Activated CD4-positive, alpha-beta T cell treated with anti-CD3 and anti-CD28 coated beads, Interleukin-2, amount 50 U/mL, for 1 hour (primary cell): Measurements from ENCODE around the gene ZNF808.
"Not testable (repeated sequence)": the region's sequence is repeated elsewhere in the genome, so short reads cannot be mapped to it uniquely, and the experiment has no call there.

Source experiments
- DNase-seq: peaks from one replicate; pipeline ENCODE4 v3.0.0-alpha.2; 2020

Gene ZNF808

DNA sequence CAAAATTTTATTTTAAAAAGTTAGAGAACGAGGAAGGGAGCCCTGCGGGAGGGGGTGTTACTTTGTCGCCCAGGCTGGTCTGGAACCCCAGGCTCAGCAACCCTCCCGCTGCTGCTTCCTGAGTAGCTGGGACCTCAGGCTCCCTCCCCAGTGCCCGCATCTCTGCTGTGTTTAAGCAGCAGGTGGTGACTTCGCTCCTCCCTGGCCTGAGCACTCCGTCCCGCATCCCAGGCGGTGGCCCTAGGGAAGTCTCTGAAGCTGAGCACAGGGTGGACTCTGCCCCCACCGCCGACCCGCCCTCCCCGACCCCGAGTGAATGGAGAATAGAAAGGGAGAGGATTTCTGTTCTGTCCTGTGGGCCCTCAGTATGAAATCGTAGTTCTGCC lies 73.2 kb downstream of the ZNF808 start:
- no peak for DNase-seq

DNA sequence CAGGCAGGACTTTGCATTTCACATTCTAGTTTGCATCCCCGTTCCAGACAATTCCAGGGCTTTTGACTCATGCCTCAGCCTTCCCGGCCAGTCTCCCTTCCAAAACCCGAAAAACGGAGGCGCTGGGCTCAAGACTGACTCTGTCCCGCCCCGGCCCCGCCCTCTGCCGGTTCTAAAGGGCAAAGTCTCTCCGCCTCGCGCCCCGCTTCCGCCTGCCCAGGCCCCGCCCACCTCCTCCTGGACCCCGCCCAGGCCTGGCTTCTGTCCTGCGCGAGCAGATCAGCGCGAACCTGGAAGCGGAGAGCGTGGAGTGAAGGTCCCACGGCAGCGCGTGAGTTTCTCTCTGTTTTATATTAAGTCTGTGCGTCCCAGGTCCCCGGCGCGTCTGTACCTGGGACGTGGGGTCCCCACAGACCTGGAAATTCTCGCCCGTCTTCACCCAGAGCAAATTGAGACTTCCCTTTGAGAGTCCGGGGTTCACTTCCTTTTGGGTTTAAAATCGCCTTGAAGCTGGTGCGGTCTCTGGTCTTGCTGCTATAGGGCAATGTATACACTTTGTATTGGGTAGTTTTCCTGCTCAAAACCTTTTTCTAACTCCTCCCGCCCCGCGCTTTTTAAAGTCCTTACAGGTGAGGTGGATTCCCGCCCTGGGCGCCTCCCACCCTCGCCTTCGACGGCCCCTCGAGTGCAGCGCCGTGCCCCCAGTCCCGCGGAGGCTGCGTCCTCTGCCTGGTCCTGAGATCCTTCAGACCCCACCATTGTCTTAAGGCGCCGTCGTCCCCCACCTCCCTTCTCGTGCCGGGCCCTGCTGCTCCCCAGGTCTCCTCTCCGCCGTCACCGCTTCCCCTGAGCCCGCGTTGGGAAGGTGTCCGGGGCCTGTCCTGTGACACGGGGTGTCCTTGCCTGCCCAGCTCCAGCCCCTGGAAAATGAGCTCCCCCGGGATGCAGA lies 73.8 kb downstream of the ZNF808 start:
- DNase-seq, result peak; percentile 95

DNA sequence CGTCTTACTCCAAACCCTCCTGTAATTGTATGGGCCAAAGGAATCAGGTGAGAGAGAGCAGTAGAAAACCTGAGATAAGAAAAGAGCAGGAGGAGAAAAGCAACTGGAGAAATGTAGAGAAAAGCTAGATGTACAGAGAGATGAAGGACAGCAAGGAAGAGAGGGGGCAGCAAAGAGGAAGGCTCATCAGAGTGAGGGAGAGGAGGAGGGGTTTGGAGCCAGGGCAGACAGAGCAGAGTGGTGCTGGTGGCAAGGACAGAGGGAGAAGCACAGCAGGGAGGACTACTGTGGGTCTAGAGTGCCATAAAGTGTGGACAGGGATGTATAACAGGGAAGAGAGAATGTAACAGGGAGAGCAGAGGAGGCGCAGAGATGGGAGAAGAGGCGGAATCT lies 74.5 kb downstream of the ZNF808 start:
- not testable (repeated sequence) for DNase-seq

DNA sequence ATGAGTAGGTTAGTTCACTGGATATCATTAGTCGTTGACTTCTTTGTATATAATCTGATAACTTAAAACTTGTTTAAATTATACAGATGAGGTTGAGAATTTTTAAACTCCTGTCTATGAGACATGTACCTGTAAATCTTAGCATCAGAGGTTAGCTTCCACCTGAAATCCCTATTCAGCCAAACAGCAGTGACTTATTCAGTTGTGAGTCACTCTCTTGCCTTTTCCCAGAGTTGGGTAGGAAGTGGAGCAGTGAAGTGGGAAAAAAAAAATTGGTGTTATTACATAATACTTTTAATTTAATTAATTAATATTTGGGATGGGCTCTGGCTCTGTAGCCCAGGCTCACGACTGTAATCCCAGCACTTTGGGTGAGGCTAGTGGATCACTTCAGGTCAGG lies 75.5 kb downstream of the ZNF808 start:
- no peak for DNase-seq

DNA sequence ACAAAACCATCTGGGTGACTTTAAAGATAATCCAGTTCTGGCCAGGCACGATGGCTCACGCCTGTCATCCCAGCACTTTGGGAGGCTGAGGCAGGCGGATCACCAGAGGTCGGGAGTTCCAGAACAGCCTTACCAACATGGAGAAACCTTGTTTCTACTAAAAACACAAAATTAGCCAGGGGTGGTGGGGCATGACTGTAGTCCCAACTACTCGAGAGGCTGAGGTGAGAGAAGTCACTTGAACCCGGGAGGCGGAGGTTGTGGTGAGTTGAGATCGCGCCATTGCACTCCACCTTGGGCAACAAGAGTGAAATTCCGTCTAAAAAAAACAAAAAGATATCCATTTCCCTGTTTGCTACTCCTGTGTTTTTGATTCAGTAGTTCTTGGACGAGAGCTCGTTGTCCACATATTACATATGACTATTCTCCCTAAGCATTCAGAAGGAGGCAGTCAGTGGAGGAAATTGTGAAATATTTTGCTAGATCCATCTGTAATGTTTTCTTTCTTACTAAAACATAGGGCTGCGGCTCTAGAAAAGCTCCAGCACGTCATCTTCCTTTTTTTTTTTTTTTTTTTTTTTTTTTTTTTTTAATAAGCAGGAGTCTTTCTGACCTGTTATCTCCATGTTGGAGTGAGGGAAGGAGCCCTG lies 76.2 kb downstream of the ZNF808 start:
- DNase-seq, result no peak
